ENCODE results near the gene DAB1.

The DAB1 gene

GRCh38 chr1:56967900-56968832 lies 455.7 kb downstream of the DAB1 start:
- DNase-seq: no peak

- DNase-seq: no peak
These were observed 456.5 kb downstream of the DAB1 start for GRCh38 chr1:56967355-56967754.

GRCh38 chr1:56966698-56966999 lies 457.2 kb downstream of the DAB1 start:
- DNase-seq: no peak

- no peak for DNase-seq
These were observed 457.8 kb downstream of the DAB1 start, which contains the start of gene C8B for GRCh38 chr1:56965916-56966697. TSS of gene C8B (minus strand) at chr1:56966015. CDS start at chr1:56965948, 67 bp downstream.

GRCh38 chr1:56965191-56965590 lies 458.7 kb downstream of the DAB1 start:
- no peak for DNase-seq

GRCh38 chr1:56964349-56965017 lies 459.4 kb downstream of the DAB1 start:
- no peak for DNase-seq

GRCh38 chr1:56963667-56964066 lies 460.2 kb downstream of the DAB1 start:
- DNase-seq: no peak

GRCh38 chr1:56961426-56961825 lies 462.4 kb downstream of the DAB1 start:
- DNase-seq: no peak

GRCh38 chr1:56958526-56958925 lies 465.3 kb downstream of the DAB1 start:
- DNase-seq: no peak

GRCh38 chr1:56957931-56958330 lies 465.9 kb downstream of the DAB1 start:
- DNase-seq: no peak

- no peak for DNase-seq
These were observed 469.2 kb downstream of the DAB1 start for GRCh38 chr1:56954664-56955063.

GRCh38 chr1:56953386-56953785 lies 470.5 kb downstream of the DAB1 start:
- no peak for DNase-seq

GRCh38 chr1:56952501-56952900 lies 471.4 kb downstream of the DAB1 start:
- DNase-seq: no peak

GRCh38 chr1:56948403-56949023 lies 475.3 kb downstream of the DAB1 start:
- DNase-seq: no peak

Data from effector CD4-positive, alpha-beta T cell (primary cell).